Myocyte (in vitro differentiated cells): ENCODE measurements around the gene MIOX. TPM values are rescaled to one million over a fixed set of nuclear protein-coding genes. Genes with fewer than 3 reads are reported as not detected.
"Not testable (repeated sequence)": the region's sequence is repeated elsewhere in the genome, so short reads cannot be mapped to it uniquely, and the experiment has no call there.

Experiments
- DNase-seq: peaks from one replicate; pipeline ENCODE4 v3.0.0-alpha.2; 2012; ENCODE audit warnings: low read depth
- total RNA-seq: library from RNA; depleted of rRNA; stranded (reverse); fragments of >200 nt; gene quantifications from 2 replicates; pipeline ENCODE4 v1.2.3, GENCODE V29; 2014

MIOX gene
- total RNA-seq, 1 donor from 2014 or later, result not detected

- DNase-seq, result no peak
These were observed 29.4 kb downstream of the MIOX start for GRCh38 chr22:50516068-50516467.

- no peak for DNase-seq
These were observed 30.2 kb downstream of the MIOX start for GRCh38 chr22:50516891-50517290.

- DNase-seq, result no peak
These were observed 31.0 kb downstream of the MIOX start for GRCh38 chr22:50517495-50518260.

GRCh38 chr22:50518606-50519005, 31.9 kb downstream of the MIOX start:
- DNase-seq, result no peak

- no peak for DNase-seq
These were observed 32.5 kb downstream of the MIOX start for GRCh38 chr22:50519151-50519550.

GRCh38 chr22:50520184-50520583, 33.5 kb downstream of the MIOX start:
- DNase-seq, result not testable (repeated sequence)

- DNase-seq, result no peak
These were observed 34.3 kb downstream of the MIOX start for GRCh38 chr22:50520826-50521453.

GRCh38 chr22:50521710-50522109, 35.1 kb downstream of the MIOX start:
- no peak for DNase-seq

GRCh38 chr22:50522208-50522805, 35.6 kb downstream of the MIOX start:
- DNase-seq, result no peak

- no peak for DNase-seq
These were observed 36.3 kb downstream of the MIOX start for GRCh38 chr22:50522806-50523438.

GRCh38 chr22:50523458-50523805, 36.8 kb downstream of the MIOX start:
- no peak for DNase-seq

GRCh38 chr22:50523806-50524675, 37.4 kb downstream of the MIOX start:
- no peak for DNase-seq

GRCh38 chr22:50524676-50525103, 38.0 kb downstream of the MIOX start:
- no peak for DNase-seq

- DNase-seq, result peak; percentile 96
These were observed 38.6 kb downstream of the MIOX start, which contains the start of gene SCO2 for GRCh38 chr22:50525104-50525857. Gene SCO2 (minus strand): TSS chr22:50525598. CDS start chr22:50524411, 1,187 bp downstream.

- DNase-seq, result no peak
These were observed 39.1 kb downstream of the MIOX start for GRCh38 chr22:50525858-50526107.

- DNase-seq, result peak; percentile 75
These were observed 39.6 kb downstream of the MIOX start for GRCh38 chr22:50526108-50526833.

GRCh38 chr22:50526834-50527801, 40.5 kb downstream of the MIOX start:
- no peak for DNase-seq

GRCh38 chr22:50527921-50528681, 41.4 kb downstream of the MIOX start:
- no peak for DNase-seq
